ENCODE measurements around the gene KCTD21.
"Not testable (repeated sequence)": the region's sequence is repeated elsewhere in the genome, so short reads cannot be mapped to it uniquely, and the experiment has no call there.

GRCh38 chr11:78233046-78233445, 44.6 kb upstream of the KCTD21 start:
- TF ChIP-seq POLR2A (IDR thresholded peaks at IDR 0.05; ENCODE audit: low read depth, low read length); TAF1 (IDR thresholded peaks at IDR 0.05; ENCODE audit: borderline replicate concordance, low read depth, low read length): not testable (repeated sequence)
